ENCODE measurements around the gene GTF3C4.

DNA sequence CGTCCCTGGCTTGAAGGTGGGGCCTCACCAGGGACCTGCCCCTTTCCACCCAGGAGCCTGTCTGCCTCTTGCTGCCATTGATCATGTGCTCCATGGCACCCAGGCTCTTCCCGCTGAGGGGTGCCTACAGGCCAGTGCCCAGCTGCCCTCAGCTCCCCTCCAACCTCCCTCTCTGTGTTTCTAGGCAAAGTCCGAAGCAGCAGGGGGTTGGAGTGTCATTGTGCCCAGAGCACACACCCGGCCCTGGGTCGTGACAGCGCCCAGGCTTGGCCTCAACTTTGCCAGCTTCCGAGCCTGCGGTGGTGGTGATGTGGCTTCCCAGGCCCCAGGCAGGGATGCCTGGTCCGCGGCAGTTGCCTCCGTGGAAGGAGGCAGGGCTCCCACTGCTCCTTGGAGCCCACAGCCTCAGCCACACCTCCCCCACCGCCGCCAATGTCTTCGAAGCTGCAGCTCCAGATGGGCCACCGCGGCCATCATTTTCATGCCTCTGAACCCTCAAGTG, 52.4 kb downstream of the GTF3C4 start:
- TF ChIP-seq, protein P1, sequence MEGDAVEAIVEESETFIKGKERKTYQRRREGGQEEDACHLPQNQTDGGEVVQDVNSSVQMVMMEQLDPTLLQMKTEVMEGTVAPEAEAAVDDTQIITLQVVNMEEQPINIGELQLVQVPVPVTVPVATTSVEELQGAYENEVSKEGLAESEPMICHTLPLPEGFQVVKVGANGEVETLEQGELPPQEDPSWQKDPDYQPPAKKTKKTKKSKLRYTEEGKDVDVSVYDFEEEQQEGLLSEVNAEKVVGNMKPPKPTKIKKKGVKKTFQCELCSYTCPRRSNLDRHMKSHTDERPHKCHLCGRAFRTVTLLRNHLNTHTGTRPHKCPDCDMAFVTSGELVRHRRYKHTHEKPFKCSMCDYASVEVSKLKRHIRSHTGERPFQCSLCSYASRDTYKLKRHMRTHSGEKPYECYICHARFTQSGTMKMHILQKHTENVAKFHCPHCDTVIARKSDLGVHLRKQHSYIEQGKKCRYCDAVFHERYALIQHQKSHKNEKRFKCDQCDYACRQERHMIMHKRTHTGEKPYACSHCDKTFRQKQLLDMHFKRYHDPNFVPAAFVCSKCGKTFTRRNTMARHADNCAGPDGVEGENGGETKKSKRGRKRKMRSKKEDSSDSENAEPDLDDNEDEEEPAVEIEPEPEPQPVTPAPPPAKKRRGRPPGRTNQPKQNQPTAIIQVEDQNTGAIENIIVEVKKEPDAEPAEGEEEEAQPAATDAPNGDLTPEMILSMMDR (IDR thresholded peaks at IDR 0.05; ENCODE audit: poor library complexity) = no peak
- TF ChIP-seq EZH2 (IDR thresholded peaks at IDR 0.05; ENCODE audit: borderline replicate concordance) (no peak), EZH2phosphoT487 (IDR thresholded peaks at IDR 0.05; ENCODE audit: low read depth, severe bottlenecking, unreplicated experiment) (no peak)

All from hepatocyte (in vitro differentiated cells).